Gastroesophageal sphincter (tissue), 3 donors: ENCODE measurements around the gene SPON1.

Experiments used
- POLR2A ChIP-seq, 2 donors: fragments of 450-650 bp; IDR thresholded peaks; one replicate each; pipeline ENCODE4 v1.6.1; 2017; ENCODE audit warnings: antibody characterized with exemption in 2 of 2, mild to moderate bottlenecking in 2 of 2, moderate library complexity in 1 of 2
- TF ChIP-seq, protein P1 (sequence below), 4 experiments: fragments of 200-600 bp in 2 of 4; fragments of 450-650 bp in 2 of 4; sonication (generic) in 1 of 4; IDR thresholded peaks; one replicate each; pipeline ENCODE4 v1.5.1; 2017 to 2019; ENCODE audit warnings: antibody characterized with exemption in 4 of 4, mild to moderate bottlenecking in 2 of 4, moderate library complexity in 2 of 4

- TF ChIP-seq, protein P1, sequence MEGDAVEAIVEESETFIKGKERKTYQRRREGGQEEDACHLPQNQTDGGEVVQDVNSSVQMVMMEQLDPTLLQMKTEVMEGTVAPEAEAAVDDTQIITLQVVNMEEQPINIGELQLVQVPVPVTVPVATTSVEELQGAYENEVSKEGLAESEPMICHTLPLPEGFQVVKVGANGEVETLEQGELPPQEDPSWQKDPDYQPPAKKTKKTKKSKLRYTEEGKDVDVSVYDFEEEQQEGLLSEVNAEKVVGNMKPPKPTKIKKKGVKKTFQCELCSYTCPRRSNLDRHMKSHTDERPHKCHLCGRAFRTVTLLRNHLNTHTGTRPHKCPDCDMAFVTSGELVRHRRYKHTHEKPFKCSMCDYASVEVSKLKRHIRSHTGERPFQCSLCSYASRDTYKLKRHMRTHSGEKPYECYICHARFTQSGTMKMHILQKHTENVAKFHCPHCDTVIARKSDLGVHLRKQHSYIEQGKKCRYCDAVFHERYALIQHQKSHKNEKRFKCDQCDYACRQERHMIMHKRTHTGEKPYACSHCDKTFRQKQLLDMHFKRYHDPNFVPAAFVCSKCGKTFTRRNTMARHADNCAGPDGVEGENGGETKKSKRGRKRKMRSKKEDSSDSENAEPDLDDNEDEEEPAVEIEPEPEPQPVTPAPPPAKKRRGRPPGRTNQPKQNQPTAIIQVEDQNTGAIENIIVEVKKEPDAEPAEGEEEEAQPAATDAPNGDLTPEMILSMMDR (IDR thresholded peaks at IDR 0.05) = no peak
- no peak for TF ChIP-seq POLR2A (IDR thresholded peaks at IDR 0.05)
Observed at GRCh38 chr11:13941775-13942174, 20.7 kb upstream of the SPON1 start.
